Mesothelial cell of epicardium (in vitro differentiated cells): ENCODE results near the gene BCO2. TPM values are rescaled to one million over a fixed set of nuclear protein-coding genes. Genes with fewer than 3 reads are reported as not detected.

Source experiments
- DNase-seq, 2 experiments: peaks; one replicate each; pipeline ENCODE4 v3.0.0; 2021; ENCODE audit warnings: low spot score in 2 of 2; ENCODE audit not compliant: unreplicated experiment in 2 of 2
- H3K27ac Mint-ChIP-seq: 2 replicates; pipeline ENCODE4 v1.8.0; 2021; ENCODE audit warnings: mixed read lengths
- H3K27me3 Mint-ChIP-seq: 2 replicates; pipeline ENCODE4 v1.8.0; 2021; ENCODE audit warnings: low read depth, mixed read lengths
- H3K36me3 Mint-ChIP-seq: 2 replicates; pipeline ENCODE4 v1.8.0; 2021; ENCODE audit warnings: mixed read lengths
- H3K4me1 Mint-ChIP-seq: 2 replicates; pipeline ENCODE4 v1.8.0; 2021; ENCODE audit warnings: mixed read lengths
- H3K4me3 Mint-ChIP-seq: 2 replicates; pipeline ENCODE4 v1.8.0; 2021; ENCODE audit warnings: mild to moderate bottlenecking, moderate library complexity, mixed read lengths
- H3K9me3 Mint-ChIP-seq: 2 replicates; pipeline ENCODE4 v1.8.0; 2021; ENCODE audit warnings: mixed read lengths
- total RNA-seq: library from RNA; stranded (reverse); gene quantifications from 3 replicates; pipeline ENCODE4 v1.2.1, GENCODE V29; 2021
- TF ChIP-seq, protein P1 (sequence below): fragments of 200-600 bp; sonication (generic); IDR thresholded peaks from one replicate; pipeline ENCODE4 v1.5.0; 2021; ENCODE audit warnings: antibody characterized with exemption; ENCODE audit not compliant: unreplicated experiment

The BCO2 gene
- total RNA-seq, 1 donor from 2014 or later = 43.4 TPM

- Mint-ChIP-seq H3K4me3 (no peak overlapping the region), H3K4me1 (no peaks in the 10 kb centered on the region), H3K27ac (no peak overlapping the region), H3K36me3 (no peaks in the 10 kb centered on the region), H3K27me3 (peaks cover 7% of the 10 kb centered on the region), H3K9me3 (no peaks in the 10 kb centered on the region)
- DNase-seq = no peak
- TF ChIP-seq, protein P1, sequence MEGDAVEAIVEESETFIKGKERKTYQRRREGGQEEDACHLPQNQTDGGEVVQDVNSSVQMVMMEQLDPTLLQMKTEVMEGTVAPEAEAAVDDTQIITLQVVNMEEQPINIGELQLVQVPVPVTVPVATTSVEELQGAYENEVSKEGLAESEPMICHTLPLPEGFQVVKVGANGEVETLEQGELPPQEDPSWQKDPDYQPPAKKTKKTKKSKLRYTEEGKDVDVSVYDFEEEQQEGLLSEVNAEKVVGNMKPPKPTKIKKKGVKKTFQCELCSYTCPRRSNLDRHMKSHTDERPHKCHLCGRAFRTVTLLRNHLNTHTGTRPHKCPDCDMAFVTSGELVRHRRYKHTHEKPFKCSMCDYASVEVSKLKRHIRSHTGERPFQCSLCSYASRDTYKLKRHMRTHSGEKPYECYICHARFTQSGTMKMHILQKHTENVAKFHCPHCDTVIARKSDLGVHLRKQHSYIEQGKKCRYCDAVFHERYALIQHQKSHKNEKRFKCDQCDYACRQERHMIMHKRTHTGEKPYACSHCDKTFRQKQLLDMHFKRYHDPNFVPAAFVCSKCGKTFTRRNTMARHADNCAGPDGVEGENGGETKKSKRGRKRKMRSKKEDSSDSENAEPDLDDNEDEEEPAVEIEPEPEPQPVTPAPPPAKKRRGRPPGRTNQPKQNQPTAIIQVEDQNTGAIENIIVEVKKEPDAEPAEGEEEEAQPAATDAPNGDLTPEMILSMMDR = no peak
Observed at GRCh38 chr11:112134473-112134872, 40.8 kb upstream of the BCO2 start.

DNA sequence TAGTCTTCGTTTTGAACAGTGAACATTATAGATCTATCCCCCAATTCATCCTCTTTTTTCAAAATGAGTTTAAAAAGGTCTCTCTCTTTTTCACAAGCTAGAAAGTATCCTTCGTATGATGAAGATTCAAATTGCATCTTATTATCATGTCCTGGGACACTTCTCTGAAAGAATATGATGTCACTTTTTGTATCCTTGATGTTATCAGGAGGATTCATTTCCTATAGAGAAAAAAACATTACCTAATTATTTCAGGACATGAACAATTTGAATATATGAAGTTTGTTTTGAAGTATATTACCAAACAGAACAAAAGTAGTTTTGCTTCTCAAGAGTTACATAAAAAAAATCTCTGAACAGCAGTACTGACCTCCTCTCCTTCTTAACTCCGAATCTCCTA lies 31.7 kb upstream of the BCO2 start:
- Mint-ChIP-seq H3K27me3 (no peaks in the 10 kb centered on the region), H3K9me3 (peaks cover 11% of the 10 kb centered on the region), H3K27ac (no peak overlapping the region), H3K36me3 (peaks cover 2% of the 10 kb centered on the region), H3K4me3 (no peak overlapping the region), H3K4me1 (no peaks in the 10 kb centered on the region)
- TF ChIP-seq, protein P1 = no peak
- DNase-seq = no peak

- H3K9me3 Mint-ChIP-seq = no peaks in the 10 kb centered on the region
- no peaks in the 10 kb centered on the region for H3K36me3 Mint-ChIP-seq
- DNase-seq = no peak
- peaks cover 7% of the 10 kb centered on the region for H3K27me3 Mint-ChIP-seq
- no peaks in the 10 kb centered on the region for H3K4me1 Mint-ChIP-seq
- TF ChIP-seq, protein P1 = no peak
- no peak overlapping the region for H3K27ac Mint-ChIP-seq
- no peak overlapping the region for H3K4me3 Mint-ChIP-seq
Observed at GRCh38 chr11:112150517-112150916, 24.8 kb upstream of the BCO2 start.

GRCh38 chr11:112156153-112156955 lies 19.0 kb upstream of the BCO2 start:
- H3K4me1 Mint-ChIP-seq = no peaks in the 10 kb centered on the region
- no peaks in the 10 kb centered on the region for H3K36me3 Mint-ChIP-seq
- TF ChIP-seq, protein P1 = no peak
- no peaks in the 10 kb centered on the region for H3K9me3 Mint-ChIP-seq
- DNase-seq = no peak
- H3K27me3 Mint-ChIP-seq = peaks cover 7% of the 10 kb centered on the region
- no peak overlapping the region for H3K27ac Mint-ChIP-seq
- no peak overlapping the region for H3K4me3 Mint-ChIP-seq

DNA sequence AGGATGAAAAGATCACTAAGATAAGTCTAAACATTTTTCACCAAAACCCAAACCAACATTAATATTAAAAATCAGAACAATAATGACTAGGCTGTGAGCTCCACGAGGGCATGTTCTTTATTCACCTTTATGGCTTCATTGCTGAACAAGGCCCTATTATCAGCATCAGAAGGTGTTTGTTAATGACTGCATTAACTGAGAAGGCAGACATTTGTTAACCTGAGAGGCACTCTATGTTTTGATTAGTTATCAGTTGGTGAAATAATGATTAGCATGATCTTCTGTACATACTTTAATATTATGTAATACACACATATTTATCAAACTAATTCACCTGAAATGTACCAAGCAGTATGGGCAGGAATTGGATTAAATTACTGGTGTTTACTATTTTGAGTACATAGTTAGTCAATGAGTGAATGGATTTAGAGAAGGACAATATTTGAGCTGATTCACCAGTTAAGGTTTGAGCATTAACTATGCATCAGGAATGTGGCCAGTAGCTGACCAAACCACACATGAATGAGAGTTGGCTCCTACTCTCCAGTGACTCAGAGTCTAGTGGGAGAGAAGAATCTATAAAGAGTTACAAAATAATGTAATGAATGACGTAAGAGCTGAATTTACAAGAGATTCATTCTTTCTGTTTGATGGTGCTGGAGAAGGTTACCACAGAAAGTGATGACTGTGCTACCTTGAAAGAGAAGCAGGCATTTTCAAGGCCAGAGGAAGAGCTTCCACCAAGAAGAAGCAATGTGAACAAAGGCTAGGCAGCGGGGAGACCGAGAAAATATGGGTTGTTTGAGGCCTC lies 18.2 kb upstream of the BCO2 start:
- H3K27ac Mint-ChIP-seq = no peak overlapping the region
- H3K4me1 Mint-ChIP-seq = no peaks in the 10 kb centered on the region
- H3K4me3 Mint-ChIP-seq = no peak overlapping the region
- no peaks in the 10 kb centered on the region for H3K9me3 Mint-ChIP-seq
- no peaks in the 10 kb centered on the region for H3K36me3 Mint-ChIP-seq
- DNase-seq = no peak
- H3K27me3 Mint-ChIP-seq = peaks cover 7% of the 10 kb centered on the region
- TF ChIP-seq, protein P1 = no peak
